Choroid plexus epithelial cell (primary cell): ENCODE measurements around the gene LGR4.

Experiments used
- DNase-seq: peaks from one replicate; pipeline ENCODE4 v3.0.0-alpha.2; 2010; ENCODE audit warnings: low read depth
- H3K4me3 ChIP-seq: 2 replicates; pipeline ENCODE4 v1.5.1; 2011; ENCODE audit warnings: low read depth, mild to moderate bottlenecking, control low read depth, low read length, moderate library complexity
- CTCF ChIP-seq: conservative IDR thresholded peaks from 2 replicates; pipeline ENCODE4 v1.5.1; 2011; ENCODE audit warnings: low read depth, mild to moderate bottlenecking, control low read depth, inconsistent platforms, low read length, moderate library complexity

Gene LGR4

GRCh38 chr11:27409742-27410141 lies 62.8 kb downstream of the LGR4 start:
- no peak for DNase-seq
- no peak for TF ChIP-seq CTCF
- H3K4me3 ChIP-seq, result no peak overlapping the region

- H3K4me3 ChIP-seq, result no peak overlapping the region
- no peak for TF ChIP-seq CTCF
- no peak for DNase-seq
These were observed 63.5 kb downstream of the LGR4 start for GRCh38 chr11:27409049-27409448.

GRCh38 chr11:27408246-27408800 lies 64.3 kb downstream of the LGR4 start:
- no peak overlapping the region for H3K4me3 ChIP-seq
- DNase-seq, result no peak
- no peak for TF ChIP-seq CTCF

- DNase-seq, result no peak
- TF ChIP-seq CTCF, result no peak
- no peak overlapping the region for H3K4me3 ChIP-seq
These were observed 65.9 kb downstream of the LGR4 start for GRCh38 chr11:27406498-27407354.

GRCh38 chr11:27405134-27405533 lies 67.5 kb downstream of the LGR4 start:
- no peak for DNase-seq
- no peak for TF ChIP-seq CTCF
- no peak overlapping the region for H3K4me3 ChIP-seq

GRCh38 chr11:27404427-27404826 lies 68.2 kb downstream of the LGR4 start:
- no peak for TF ChIP-seq CTCF
- DNase-seq, result no peak

GRCh38 chr11:27403195-27403594 lies 69.4 kb downstream of the LGR4 start:
- no peak for DNase-seq
- no peak for TF ChIP-seq CTCF
- no peak overlapping the region for H3K4me3 ChIP-seq

More at GRCh38 chr11:27404427-27404826, 68.2 kb downstream of the LGR4 start:
- no peak overlapping the region for H3K4me3 ChIP-seq
